IMR-90 (cell line): ENCODE data around the gene UBE2E2. TPM values are rescaled to one million over a fixed set of nuclear protein-coding genes. Genes with fewer than 3 reads are reported as not detected.

Experiments
- ATAC-seq: fragments of 200-7000 bp; cut with Tn5 transposase; 2 replicates; pipeline ENCODE4 v1.9.1; 2020; ENCODE audit warnings: low read depth, mild to moderate bottlenecking, moderate library complexity
- BruUV-seq: library from RNA; stranded (reverse); fragments of 400-500 nt; replicated peaks from 2 replicates; lab custom pipeline; 2021; lab: Mats Ljungman, UMichigan
- CTCF ChIA-PET: fragments of 300-600 bp; formaldehyde crosslinking; extraction: SDS; loops from one replicate; lab custom pipeline; 2021; ENCODE audit warnings: antibody characterized with exemption; lab: Yijun Ruan, JAX
- POLR2A ChIA-PET: fragments of 300-600 bp; sonication (Branson Sonifier 250); formaldehyde crosslinking; loops from one replicate; lab custom pipeline; 2022; ENCODE audit warnings: antibody characterized with exemption; ENCODE audit not compliant: unreplicated experiment; lab: Charles Lee
- DNase-seq: peaks from one replicate; pipeline ENCODE4 v3.0.0; 2013
- H2AFZ ChIP-seq: replicated peaks from 2 replicates; pipeline ENCODE3; 2013; ENCODE audit warnings: low read length, mild to moderate bottlenecking; ENCODE audit not compliant: poor library complexity
- H2AK5ac ChIP-seq: 2 replicates; pipeline ENCODE4 v1.6.1; 2013; ENCODE audit warnings: low read depth, low read length, inconsistent platforms
- H2AK9ac ChIP-seq: replicated peaks from 2 replicates; pipeline ENCODE3; 2013; ENCODE audit warnings: mild to moderate bottlenecking, low read depth, low read length, moderate library complexity; ENCODE audit not compliant: poor library complexity
- H2BK120ac ChIP-seq: 2 replicates; pipeline ENCODE4 v1.6.1; 2013; ENCODE audit warnings: low read depth, low read length, inconsistent platforms
- H2BK15ac ChIP-seq: 3 replicates; pipeline ENCODE4 v1.6.1; 2013; ENCODE audit warnings: low read depth, low read length, inconsistent platforms
- H2BK20ac ChIP-seq: 2 replicates; pipeline ENCODE4 v1.6.1; 2013; ENCODE audit warnings: low read depth, mild to moderate bottlenecking, inconsistent platforms, low read length, moderate library complexity
- H2BK5ac ChIP-seq: 2 replicates; pipeline ENCODE4 v1.6.1; 2013; ENCODE audit warnings: mild to moderate bottlenecking, low read depth, low read length, inconsistent platforms; ENCODE audit not compliant: poor library complexity, severe bottlenecking
- H3K14ac ChIP-seq: replicated peaks from 2 replicates; pipeline ENCODE4 v1.6.1; 2013; ENCODE audit warnings: low read depth, low read length, inconsistent platforms
- H3K18ac ChIP-seq: 2 replicates; pipeline ENCODE4 v1.6.1; 2013; ENCODE audit warnings: low read depth, low read length, control low read depth
- H3K23ac ChIP-seq: 2 replicates; pipeline ENCODE4 v1.6.1; 2013; ENCODE audit warnings: low read depth, low read length, inconsistent platforms
- H3K27ac ChIP-seq: 2 replicates; pipeline ENCODE4 v1.5.1; 2013; ENCODE audit warnings: mild to moderate bottlenecking, control low read depth, low read length; ENCODE audit not compliant: insufficient read depth
- H3K27me3 ChIP-seq: 2 replicates; pipeline ENCODE4 v1.6.1; 2013; ENCODE audit warnings: low read length; ENCODE audit not compliant: control insufficient read depth, insufficient read depth
- H3K36me3 ChIP-seq: 2 replicates; pipeline ENCODE4 v1.6.1; 2013; ENCODE audit warnings: low read length, mixed read lengths; ENCODE audit not compliant: control insufficient read depth, insufficient read depth
- H3K4ac ChIP-seq: 2 replicates; pipeline ENCODE4 v1.6.1; 2013; ENCODE audit warnings: low read depth, low read length, inconsistent platforms
- H3K4me1 ChIP-seq: 2 replicates; pipeline ENCODE4 v1.6.1; 2013; ENCODE audit warnings: low read length, mixed read lengths; ENCODE audit not compliant: control insufficient read depth, insufficient read depth
- H3K4me2 ChIP-seq: 2 replicates; pipeline ENCODE4 v1.6.1; 2013; ENCODE audit warnings: low read depth, mild to moderate bottlenecking, control low read depth, low read length, moderate library complexity
- H3K4me3 ChIP-seq: 2 replicates; pipeline ENCODE4 v1.5.1; 2013; ENCODE audit warnings: low read depth, mild to moderate bottlenecking, control low read depth, low read length, moderate library complexity; ENCODE audit not compliant: insufficient read depth
- H3K56ac ChIP-seq: 2 replicates; pipeline ENCODE4 v1.6.1; 2013; ENCODE audit warnings: low read length, inconsistent platforms; ENCODE audit not compliant: insufficient read depth; ENCODE audit errors: extremely low read depth
- H3K79me1 ChIP-seq, 2 experiments: 2 replicates each; pipeline ENCODE4 v1.6.1; 2013; ENCODE audit warnings: low read length in 2 of 2, inconsistent platforms in 1 of 2, low read depth in 1 of 2
- H3K9ac ChIP-seq: 2 replicates; pipeline ENCODE4 v1.6.1; 2013; ENCODE audit warnings: low read depth, low read length, control low read depth
- H3K9me1 ChIP-seq: 2 replicates; pipeline ENCODE4 v1.6.1; 2013; ENCODE audit warnings: low read length, inconsistent platforms; ENCODE audit not compliant: insufficient read depth
- H3K9me3 ChIP-seq: 2 replicates; pipeline ENCODE4 v1.6.1; 2013; ENCODE audit warnings: low read length; ENCODE audit not compliant: control insufficient read depth, insufficient read depth
- H4K20me1 ChIP-seq: 2 replicates; pipeline ENCODE4 v1.6.1; 2013; ENCODE audit warnings: low read length, inconsistent platforms; ENCODE audit not compliant: insufficient read depth
- H4K5ac ChIP-seq: 2 replicates; pipeline ENCODE4 v1.6.1; 2013; ENCODE audit warnings: mild to moderate bottlenecking, low read depth, low read length, control low read depth
- H4K8ac ChIP-seq, 2 experiments: 2 replicates each; pipeline ENCODE4 v1.6.1; 2013; ENCODE audit warnings: low read depth in 2 of 2, low read length in 2 of 2, control low read depth in 1 of 2, inconsistent platforms in 1 of 2
- H4K91ac ChIP-seq: 2 replicates; pipeline ENCODE4 v1.6.1; 2013; ENCODE audit warnings: low read depth, low read length, inconsistent platforms; ENCODE audit not compliant: insufficient read depth
- BHLHE40 ChIP-seq: fragments of 150-350 bp; IDR thresholded peaks from 2 replicates; pipeline ENCODE4 v1.6.1; 2016; ENCODE audit warnings: mild to moderate bottlenecking, low read depth, low read length
- CHD1 ChIP-seq: IDR thresholded peaks from 2 replicates; pipeline ENCODE4 v1.6.1; 2012; ENCODE audit warnings: low read depth, low read length, improper control_type of control experiment
- FOS ChIP-seq: fragments of 150-350 bp; IDR thresholded peaks from 2 replicates; pipeline ENCODE4 v1.6.1; 2016; ENCODE audit warnings: low read depth, low read length
- MAFK ChIP-seq: IDR thresholded peaks from 2 replicates; pipeline ENCODE4 v1.6.1; 2012; ENCODE audit warnings: low read depth, low read length, improper control_type of control experiment
- MAZ ChIP-seq: IDR thresholded peaks from 2 replicates; pipeline ENCODE4 v1.6.1; 2012; ENCODE audit warnings: low read depth, mild to moderate bottlenecking, low read length, improper control_type of control experiment, moderate library complexity, borderline replicate concordance
- MXI1 ChIP-seq: IDR thresholded peaks from 2 replicates; pipeline ENCODE4 v1.6.1; 2012; ENCODE audit warnings: low read depth, mild to moderate bottlenecking, low read length, moderate library complexity, borderline replicate concordance
- NFE2L2 ChIP-seq: fragments of 150-350 bp; IDR thresholded peaks from 2 replicates; pipeline ENCODE4 v1.6.1; 2016; ENCODE audit warnings: low read depth, mild to moderate bottlenecking, low read length
- POLR2A ChIP-seq: IDR thresholded peaks from 2 replicates; pipeline ENCODE4 v1.6.1; 2012; ENCODE audit warnings: mild to moderate bottlenecking, low read depth, low read length
- RAD21 ChIP-seq: IDR thresholded peaks from 2 replicates; pipeline ENCODE4 v1.6.1; 2012; ENCODE audit warnings: low read length, improper control_type of control experiment
- RCOR1 ChIP-seq: IDR thresholded peaks from 2 replicates; pipeline ENCODE4 v1.6.1; 2012; ENCODE audit warnings: mild to moderate bottlenecking, low read length, improper control_type of control experiment; ENCODE audit not compliant: insufficient replicate concordance
- RFX5 ChIP-seq: IDR thresholded peaks from 2 replicates; pipeline ENCODE4 v1.8.0; 2012; ENCODE audit warnings: low read depth, mild to moderate bottlenecking, low read length, moderate library complexity
- SMC3 ChIP-seq: fragments of 150-350 bp; IDR thresholded peaks from 2 replicates; pipeline ENCODE4 v1.6.1; 2016; ENCODE audit warnings: low read depth, mild to moderate bottlenecking, antibody characterized with exemption, low read length, moderate library complexity
- WGBS, 2 experiments: methylation state at CpG; one replicate each; pipeline versions ENCODE4 v1.1.5 to v1.1.7; 2013; ENCODE audit warnings: missing lambda C conversion rate in 2 of 2; ENCODE audit not compliant: insufficient read length in 1 of 2; ENCODE audit errors: extremely low coverage in 2 of 2; 5-methylcytosine and 5-hydroxymethylcytosine counted together
- dilution Hi-C: fragments of 300-500 bp; cut with HindIII; formaldehyde crosslinking; loops from one replicate; pipeline ENCODE4 v1.14.3; 2018; ENCODE audit warnings: low sequenced_read_pairs; ENCODE audit not compliant: unreplicated experiment
- in situ Hi-C: fragments of 300-500 bp; cut with MboI; formaldehyde crosslinking; loops from 3 replicates; pipeline ENCODE4 v1.14.3; 2019; ENCODE audit warnings: low sequenced_read_pairs, inconsistent platforms, mixed read lengths
- intact Hi-C: fragments of 100-400 bp; cut with micrococcal nuclease; formaldehyde crosslinking; loops from 2 replicates; pipeline ENCODE4 v1.10.0; 2022
- polyA plus RNA-seq, 3 experiments: library from polyadenylated mRNA; depleted of rRNA; stranded (reverse); fragments of >200 nt; gene quantifications; 2 replicates each; pipeline ENCODE4 v1.2.3, GENCODE V29; 2012; ENCODE audit warnings: low replicate concordance in 1 of 3
- total RNA-seq: library from RNA; depleted of rRNA; stranded (reverse); fragments of >200 nt; gene quantifications from 2 replicates; pipeline ENCODE4 v1.2.3, GENCODE V29; 2012
- TF ChIP-seq, protein P1 (sequence below): conservative IDR thresholded peaks from 2 replicates; pipeline ENCODE4 v1.5.1; 2012; ENCODE audit warnings: mild to moderate bottlenecking, low read depth, low read length, improper control_type of control experiment
- TF ChIP-seq, protein P2 (sequence below): fragments of 150-350 bp; IDR thresholded peaks from 2 replicates; pipeline ENCODE4 v1.6.1; 2017; ENCODE audit warnings: mild to moderate bottlenecking, antibody characterized with exemption, low read length, low read depth
- TF ChIP-seq, protein P3 (sequence below): fragments of 150-350 bp; IDR thresholded peaks from 2 replicates; pipeline ENCODE4 v1.6.1; 2016; ENCODE audit warnings: low read depth, mild to moderate bottlenecking, low read length, moderate library complexity, borderline replicate concordance

Gene UBE2E2
- total and polyA plus RNA-seq, 2 of the 4 experiments (the other 2 are of a cell fraction), result 18.6 to 32.7 TPM

DNA sequence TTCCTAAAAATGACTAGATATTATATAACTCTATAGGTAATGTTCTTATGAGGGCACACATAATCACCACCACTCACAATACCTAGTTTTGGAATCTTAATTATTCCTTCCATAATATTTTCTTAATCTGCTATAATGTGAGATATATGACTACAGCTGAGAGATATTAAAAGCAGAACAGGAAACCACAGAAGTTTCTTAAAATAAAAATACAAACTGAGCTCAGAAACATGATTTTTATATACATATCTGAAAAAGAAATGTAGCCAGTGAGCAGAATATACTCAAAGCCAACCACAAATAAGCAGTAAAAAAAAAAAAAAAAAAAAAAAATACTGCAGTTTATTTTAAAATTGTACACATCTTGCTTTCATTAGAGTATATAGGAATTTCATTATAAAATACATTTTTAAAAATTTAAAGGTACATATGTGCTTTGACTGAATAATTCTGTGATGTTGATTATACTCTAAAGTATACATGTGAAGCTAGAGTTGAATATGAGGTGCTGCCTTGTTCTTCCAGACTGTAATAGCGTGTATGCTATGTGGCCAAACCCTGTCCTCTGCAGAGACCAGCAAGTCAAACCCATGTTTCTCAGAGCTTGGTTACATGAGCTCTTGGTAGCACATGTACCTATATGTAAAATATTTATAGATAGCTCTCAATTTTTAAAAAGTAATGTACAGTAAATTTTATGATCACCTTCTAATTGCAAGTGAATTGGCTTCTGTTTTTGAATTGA lies 175.0 kb downstream of the UBE2E2 start:
- H3K27me3 ChIP-seq, result no peaks in the 10 kb centered on the region
- WGBS, 2 experiments, result no CpG with 5 or more reads among the region's 1 CpG
- H3K4me1 ChIP-seq, result no peaks in the 10 kb centered on the region
- no peak overlapping the region for H3K27ac ChIP-seq
- H2BK20ac ChIP-seq, result no peak overlapping the region
- no peaks in the 10 kb centered on the region for H3K9me1 ChIP-seq
- no peak overlapping the region for H2AFZ ChIP-seq
- ChIA-PET CTCF (interaction anchor here (0.5 kb wide), 1 partner anchor 236 kb away, joined by 3 read pairs; no protein-coding TSS in a partner anchor), POLR2A (no interaction called here)
- no peaks in the 10 kb centered on the region for H3K9me3 ChIP-seq
- dilution Hi-C loops (no loop called here), intact Hi-C loops (loop anchor here (10.0 kb wide), 1 partner anchor 1487 kb away; no protein-coding TSS in a partner anchor), in situ Hi-C loops (no loop called here)
- no peak overlapping the region for H3K9ac ChIP-seq
- no peaks in the 10 kb centered on the region for H3K36me3 ChIP-seq
- H2BK120ac ChIP-seq, result no peak overlapping the region
- no peak overlapping the region for H4K8ac ChIP-seq
- no peak overlapping the region for H3K56ac ChIP-seq
- H3K79me1 ChIP-seq, result peaks cover 0 to 7% of the 10 kb centered on the region in 2 experiments; a peak in 2 of 4 replicates
- no peak overlapping the region for H4K91ac ChIP-seq
- H2AK5ac ChIP-seq, result no peak overlapping the region
- no peak overlapping the region for H3K18ac ChIP-seq
- H3K4ac ChIP-seq, result no peak overlapping the region
- H2BK5ac ChIP-seq, result no peak overlapping the region
- BruUV-seq, result no TSS peak
- ATAC-seq, result no peak
- no peak overlapping the region for H3K4me2 ChIP-seq
- H4K20me1 ChIP-seq, result no peaks in the 10 kb centered on the region
- H3K23ac ChIP-seq, result no peak overlapping the region
- no peak for DNase-seq
- H2AK9ac ChIP-seq, result no peak overlapping the region
- no peak overlapping the region for H2BK15ac ChIP-seq
- no peak overlapping the region for H3K14ac ChIP-seq
- H4K5ac ChIP-seq, result no peak overlapping the region
- no peak overlapping the region for H3K4me3 ChIP-seq
- TF ChIP-seq, protein P1, sequence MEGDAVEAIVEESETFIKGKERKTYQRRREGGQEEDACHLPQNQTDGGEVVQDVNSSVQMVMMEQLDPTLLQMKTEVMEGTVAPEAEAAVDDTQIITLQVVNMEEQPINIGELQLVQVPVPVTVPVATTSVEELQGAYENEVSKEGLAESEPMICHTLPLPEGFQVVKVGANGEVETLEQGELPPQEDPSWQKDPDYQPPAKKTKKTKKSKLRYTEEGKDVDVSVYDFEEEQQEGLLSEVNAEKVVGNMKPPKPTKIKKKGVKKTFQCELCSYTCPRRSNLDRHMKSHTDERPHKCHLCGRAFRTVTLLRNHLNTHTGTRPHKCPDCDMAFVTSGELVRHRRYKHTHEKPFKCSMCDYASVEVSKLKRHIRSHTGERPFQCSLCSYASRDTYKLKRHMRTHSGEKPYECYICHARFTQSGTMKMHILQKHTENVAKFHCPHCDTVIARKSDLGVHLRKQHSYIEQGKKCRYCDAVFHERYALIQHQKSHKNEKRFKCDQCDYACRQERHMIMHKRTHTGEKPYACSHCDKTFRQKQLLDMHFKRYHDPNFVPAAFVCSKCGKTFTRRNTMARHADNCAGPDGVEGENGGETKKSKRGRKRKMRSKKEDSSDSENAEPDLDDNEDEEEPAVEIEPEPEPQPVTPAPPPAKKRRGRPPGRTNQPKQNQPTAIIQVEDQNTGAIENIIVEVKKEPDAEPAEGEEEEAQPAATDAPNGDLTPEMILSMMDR, result no peak
- TF ChIP-seq MXI1 (no peak), FOS (no peak), SMC3 (no peak), BHLHE40 (no peak), NFE2L2 (no peak), MAZ (no peak), CHD1 (no peak), RAD21 (no peak), MAFK (no peak), RCOR1 (no peak), RFX5 (no peak), POLR2A (no peak)
- TF ChIP-seq, protein P2, sequence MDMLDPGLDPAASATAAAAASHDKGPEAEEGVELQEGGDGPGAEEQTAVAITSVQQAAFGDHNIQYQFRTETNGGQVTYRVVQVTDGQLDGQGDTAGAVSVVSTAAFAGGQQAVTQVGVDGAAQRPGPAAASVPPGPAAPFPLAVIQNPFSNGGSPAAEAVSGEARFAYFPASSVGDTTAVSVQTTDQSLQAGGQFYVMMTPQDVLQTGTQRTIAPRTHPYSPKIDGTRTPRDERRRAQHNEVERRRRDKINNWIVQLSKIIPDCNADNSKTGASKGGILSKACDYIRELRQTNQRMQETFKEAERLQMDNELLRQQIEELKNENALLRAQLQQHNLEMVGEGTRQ, result no peak
- TF ChIP-seq, protein P3, sequence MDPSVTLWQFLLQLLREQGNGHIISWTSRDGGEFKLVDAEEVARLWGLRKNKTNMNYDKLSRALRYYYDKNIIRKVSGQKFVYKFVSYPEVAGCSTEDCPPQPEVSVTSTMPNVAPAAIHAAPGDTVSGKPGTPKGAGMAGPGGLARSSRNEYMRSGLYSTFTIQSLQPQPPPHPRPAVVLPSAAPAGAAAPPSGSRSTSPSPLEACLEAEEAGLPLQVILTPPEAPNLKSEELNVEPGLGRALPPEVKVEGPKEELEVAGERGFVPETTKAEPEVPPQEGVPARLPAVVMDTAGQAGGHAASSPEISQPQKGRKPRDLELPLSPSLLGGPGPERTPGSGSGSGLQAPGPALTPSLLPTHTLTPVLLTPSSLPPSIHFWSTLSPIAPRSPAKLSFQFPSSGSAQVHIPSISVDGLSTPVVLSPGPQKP, result no peak
